Measurements from ENCODE around the gene TRAF3IP3.

Gene TRAF3IP3, protein sequence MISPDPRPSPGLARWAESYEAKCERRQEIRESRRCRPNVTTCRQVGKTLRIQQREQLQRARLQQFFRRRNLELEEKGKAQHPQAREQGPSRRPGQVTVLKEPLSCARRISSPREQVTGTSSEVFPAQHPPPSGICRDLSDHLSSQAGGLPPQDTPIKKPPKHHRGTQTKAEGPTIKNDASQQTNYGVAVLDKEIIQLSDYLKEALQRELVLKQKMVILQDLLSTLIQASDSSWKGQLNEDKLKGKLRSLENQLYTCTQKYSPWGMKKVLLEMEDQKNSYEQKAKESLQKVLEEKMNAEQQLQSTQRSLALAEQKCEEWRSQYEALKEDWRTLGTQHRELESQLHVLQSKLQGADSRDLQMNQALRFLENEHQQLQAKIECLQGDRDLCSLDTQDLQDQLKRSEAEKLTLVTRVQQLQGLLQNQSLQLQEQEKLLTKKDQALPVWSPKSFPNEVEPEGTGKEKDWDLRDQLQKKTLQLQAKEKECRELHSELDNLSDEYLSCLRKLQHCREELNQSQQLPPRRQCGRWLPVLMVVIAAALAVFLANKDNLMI

DNA sequence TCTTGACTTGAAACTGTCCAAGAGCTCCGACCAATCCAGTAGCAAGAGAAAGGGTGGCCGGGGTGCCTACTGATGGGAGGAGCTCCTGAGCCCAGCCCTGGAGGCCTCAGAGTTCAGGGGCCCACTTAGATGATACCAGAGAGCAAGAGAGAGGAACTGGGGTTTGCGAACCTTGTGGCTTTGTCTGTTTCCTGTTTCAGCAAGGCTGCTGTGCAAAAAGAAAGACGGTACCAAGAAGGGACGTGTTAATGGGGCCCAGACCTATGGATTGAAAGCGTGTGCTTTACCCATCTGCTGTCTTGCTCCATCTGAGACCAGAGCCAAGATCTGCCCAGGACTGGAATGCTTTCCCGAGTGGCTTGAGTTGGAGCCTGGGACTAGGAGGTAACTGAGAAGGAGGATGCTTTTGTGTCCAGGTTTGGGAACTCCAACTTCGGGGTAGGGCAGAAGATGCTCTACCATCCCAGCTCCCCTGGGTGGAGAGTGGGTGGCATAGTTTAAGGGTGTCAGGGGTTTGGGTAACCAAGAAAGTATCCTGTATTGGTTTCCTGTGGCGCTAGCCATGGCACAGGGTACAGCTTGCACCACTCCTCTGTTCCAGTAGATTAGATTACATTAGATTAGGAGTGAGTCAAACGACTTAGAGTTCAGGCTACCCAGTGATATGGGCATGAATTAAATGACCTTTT is at the start of gene TRAF3IP3:
Gene TRAF3IP3 (plus strand): TSS at position 128 of the 689 bp plus-strand sequence. CDS start 3,987 bp downstream, outside the sequence.
- DNase-seq, result no peak

DNA sequence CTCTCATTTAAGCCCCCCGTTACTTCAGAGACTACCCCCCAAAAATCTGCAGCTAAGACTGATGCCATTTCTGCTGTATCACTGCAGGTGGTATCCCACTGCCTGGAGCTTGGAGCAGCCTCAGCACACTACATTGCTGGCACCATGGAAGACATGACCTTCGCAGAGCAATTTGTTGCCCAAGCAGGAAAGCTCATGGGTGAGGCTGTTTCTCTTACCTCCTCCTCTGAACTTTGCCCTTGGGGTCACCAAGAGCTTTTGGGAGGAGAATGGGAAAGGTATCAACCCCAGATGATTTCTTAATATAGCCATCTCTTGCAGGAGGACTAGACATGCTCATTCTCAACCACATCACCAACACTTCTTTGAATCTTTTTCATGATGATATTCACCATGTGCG is 49.2 kb upstream of the TRAF3IP3 start:
- no peak for DNase-seq

DNA sequence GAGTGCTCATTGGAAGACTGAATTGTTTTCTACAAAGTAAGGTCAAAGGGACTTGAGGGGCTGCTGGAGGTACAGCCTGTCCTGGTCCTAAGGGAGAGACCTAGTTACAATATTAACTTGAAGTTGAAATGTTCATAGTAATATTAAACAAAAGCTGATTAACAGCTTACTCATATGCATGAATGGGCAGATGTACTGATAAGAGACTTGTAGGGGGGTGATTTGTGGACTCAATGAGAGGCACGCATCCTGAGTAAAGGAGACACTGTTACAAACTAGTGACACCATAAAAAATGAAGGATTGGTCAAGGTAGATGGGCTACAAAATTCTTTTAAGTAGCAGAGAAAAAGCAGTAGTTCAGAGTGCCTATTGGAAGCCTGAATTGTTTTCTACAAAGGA is 48.5 kb upstream of the TRAF3IP3 start:
- DNase-seq, result no peak

DNA sequence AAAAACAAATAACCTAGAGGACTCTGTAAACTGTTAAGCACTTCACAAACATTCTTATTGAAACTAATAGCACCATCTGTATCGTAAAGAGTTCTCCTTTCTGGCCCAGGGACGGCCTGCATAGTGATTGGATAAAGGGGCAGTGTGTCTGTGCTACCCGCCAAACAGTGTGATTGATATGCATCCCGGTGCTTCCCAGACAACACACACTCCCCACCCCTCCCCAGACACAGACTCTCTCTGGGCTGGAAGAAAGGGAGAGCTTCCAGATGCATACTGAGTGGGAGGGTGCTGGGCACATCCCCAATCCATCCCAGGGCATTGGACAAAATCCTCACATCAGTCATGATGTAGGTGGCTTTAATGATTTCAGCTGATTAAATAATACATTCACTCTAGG is 47.6 kb upstream of the TRAF3IP3 start:
- DNase-seq, result no peak

DNA sequence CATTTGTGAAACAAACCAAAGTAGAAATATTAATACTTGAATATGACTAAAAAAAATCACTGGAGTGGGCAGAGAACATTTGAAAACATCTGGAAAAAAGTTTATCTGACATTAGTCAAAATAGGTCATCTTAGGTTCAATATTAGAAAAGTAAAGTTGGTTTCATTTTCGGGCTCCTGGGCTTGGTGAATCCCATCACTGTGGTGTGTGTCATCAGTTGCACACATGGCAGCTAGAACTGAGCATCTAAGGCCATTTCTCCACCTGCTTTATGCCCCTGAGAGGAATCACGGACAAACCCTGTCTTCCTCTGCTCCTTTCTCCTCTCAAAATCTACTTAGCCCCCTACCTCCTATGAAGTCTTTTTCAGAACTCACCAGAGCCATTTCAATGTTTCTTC is 45.8 kb upstream of the TRAF3IP3 start:
- DNase-seq, result no peak

DNA sequence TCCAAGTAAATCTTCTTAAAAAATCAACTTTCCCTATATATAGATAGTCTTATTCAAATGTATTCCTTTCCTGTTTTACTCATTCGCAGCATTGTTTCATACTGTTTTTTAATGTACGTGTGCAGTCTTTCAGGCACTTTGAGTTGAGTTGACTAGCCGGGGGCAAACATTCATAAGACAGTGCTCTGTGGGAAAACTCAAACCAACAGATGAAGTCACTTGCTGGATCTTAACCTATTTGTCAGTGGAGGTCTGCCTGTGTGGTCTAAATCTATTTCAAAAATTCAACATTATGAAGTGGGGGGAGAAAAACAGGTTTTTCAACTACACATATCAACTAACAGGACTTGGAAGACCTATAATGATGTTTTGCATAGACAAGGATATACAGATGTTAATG is 45.0 kb upstream of the TRAF3IP3 start:
- DNase-seq, result peak; percentile 47

DNA sequence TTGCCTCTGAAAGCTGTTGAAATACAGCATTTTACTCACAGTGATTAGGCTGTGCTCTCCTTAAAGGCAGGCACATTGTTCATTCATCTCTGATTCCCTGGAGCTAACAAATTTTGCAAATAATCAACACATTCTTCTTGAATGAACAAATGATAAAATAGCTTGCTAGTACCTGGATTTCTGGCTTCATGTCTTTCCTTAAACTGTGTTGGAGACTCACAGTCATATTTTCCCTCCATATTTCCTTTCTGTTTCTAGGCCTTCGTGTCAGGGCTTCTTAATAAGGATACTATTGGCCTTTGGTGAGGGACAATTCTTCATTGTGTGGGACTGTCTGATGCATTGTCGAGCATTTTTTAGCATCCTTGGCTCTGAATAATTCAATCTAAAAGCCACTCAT is 41.5 kb upstream of the TRAF3IP3 start:
- no peak for DNase-seq

DNA sequence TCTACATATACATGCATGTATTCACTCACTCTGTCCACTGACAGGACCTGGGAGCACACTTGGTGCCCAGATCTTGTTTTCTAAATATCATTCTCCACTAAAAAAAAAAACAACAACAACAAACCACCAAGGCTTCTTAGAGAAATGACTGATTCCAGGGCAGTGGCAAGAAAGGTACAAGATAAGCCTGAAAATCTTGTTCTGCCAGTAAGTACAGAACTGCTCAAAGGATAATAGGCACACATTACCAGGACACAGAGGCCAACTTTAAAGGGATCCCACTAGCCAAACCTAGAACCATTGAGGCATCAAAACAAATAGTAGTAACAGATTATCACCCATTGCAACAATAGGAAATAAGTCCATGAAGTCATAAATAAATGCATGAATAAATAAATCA is 40.5 kb upstream of the TRAF3IP3 start:
- DNase-seq, result no peak

DNA sequence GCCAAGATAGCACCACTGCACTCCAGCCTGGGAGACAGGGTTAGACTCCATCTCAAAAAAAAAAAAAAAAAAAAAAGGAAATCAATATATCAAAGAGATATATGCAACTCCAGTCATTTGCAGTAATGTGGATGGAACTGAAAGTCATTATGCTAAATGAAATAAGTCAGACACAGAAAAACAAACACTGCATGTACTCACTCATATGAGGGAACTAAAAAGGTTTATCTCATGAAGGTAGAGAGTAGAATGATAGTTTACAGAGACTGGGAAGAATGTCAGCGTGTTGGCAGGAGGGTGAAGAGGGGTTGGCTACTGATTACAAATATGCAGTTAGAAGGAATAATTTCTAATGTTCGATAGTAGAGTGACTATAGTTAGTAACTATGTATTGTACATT is 38.0 kb upstream of the TRAF3IP3 start:
- no peak for DNase-seq

DNA sequence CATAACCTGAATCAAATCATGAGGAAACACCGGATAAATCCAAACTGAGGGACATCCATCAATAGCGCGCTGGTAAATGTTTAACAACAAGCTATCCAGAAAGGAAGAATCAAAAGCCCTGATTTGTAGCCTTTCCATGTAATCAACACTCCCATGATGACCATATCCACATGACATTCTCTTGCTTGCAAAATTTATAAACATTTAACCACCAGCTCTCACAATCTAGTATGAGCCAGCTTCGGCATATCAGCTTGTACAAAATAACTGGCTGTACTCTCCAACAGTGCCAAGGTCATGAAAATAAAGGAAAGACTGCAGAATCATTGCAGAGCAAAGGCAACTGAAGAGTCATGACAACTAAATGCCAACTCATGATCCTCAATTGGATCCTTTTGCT is 35.5 kb upstream of the TRAF3IP3 start:
- DNase-seq, result no peak

DNA sequence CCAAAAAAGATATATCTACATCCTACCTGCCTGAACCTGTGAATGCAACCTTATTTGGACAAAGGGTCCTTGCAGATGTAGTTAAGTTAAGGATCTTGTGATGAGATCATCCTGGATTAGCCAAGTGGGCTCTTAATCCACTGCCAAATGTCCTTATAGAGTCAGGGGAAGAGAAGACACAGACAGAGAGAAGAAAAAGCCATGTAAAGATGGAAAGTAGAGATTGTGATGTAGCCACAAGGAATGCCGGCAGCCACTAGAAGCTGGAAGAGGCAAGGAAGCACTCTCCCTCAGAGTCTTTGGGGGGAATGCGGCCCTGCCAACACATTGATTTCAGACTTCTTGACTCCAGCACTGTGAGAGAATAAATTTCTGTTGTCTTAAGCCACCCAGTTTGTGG is 35.0 kb upstream of the TRAF3IP3 start:
- no peak for DNase-seq

DNA sequence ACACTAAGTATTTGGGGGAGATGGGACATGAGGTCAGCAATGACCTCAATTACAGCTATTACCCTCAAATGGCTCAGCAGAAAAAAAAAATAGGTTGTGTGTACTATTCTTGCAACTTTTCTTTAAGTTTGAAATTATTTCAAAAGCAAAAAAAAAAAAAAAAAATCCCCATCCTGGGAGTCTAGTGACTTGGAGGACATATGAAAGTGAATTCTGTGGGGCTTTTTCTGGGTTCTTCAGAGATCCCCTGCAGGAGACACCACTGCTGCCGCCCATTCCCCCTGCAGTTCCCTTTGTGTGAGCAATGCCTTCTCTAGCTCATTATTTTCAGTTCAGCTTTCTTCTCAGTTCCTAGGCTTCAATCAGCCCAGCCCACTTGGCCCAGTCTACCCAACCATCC is 34.5 kb upstream of the TRAF3IP3 start:
- DNase-seq, result no peak

DNA sequence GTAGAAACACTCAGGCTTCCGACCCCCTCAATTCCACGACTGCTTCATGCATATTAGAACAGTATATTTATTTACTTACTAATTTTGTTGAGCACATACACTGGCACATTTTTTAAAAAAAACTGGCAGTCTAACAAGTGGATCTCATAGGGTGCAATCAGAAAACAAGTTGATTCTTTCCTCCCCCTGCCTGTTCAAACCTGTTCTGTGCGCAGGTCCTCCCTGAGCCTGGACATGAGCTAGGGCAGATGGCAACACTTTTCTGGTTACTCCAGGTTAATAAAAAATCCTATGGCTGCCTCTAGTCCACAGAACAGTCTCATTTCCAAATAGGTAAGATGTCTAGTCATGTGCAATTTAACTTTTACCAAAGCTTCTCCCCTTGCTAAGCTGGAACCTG is 32.6 kb upstream of the TRAF3IP3 start:
- DNase-seq, result no peak

DNA sequence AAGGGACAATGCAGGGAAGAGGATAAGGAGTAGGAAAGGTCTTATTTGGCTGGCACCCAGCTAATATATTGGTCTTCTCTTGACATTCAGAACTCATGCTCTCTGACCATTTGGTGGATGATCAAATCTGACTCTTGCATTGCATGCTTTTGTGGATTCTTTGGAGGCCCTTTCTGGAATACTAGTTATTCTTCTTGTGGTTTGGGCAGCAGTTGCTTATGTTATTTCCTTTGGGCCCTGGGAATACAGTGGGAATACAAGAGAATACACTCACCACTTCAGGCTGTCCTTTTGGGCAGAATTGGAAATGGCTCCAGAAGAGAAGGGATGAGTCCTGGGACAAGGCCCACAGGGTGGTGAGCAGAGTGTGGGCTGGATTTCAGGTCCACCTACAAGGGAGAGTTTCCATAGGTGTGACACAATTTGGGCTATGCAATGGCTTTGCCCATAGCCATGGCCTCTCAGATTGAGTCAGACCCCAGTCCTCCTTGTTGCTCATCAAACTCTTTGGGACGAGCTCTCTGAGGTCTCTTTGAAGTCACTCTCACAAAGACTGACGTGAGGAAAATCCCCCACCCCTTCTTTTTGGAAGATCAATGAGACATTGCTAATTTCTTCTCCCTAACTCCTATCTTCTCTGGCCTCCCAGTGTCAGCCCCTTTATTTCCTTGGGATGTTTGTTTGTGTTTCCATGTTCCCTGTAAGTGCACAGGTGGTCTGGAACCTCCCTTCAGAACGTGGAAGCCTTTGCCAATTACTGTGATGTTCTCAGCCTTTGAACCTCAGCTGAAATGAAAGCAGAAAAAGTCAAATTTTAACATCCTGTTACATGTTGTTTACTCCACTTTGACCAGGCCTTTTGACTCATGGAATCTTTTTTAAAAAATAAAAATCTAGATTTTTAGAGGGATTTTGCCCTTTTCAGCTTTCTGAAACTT is 31.8 kb upstream of the TRAF3IP3 start:
- DNase-seq, result no peak

DNA sequence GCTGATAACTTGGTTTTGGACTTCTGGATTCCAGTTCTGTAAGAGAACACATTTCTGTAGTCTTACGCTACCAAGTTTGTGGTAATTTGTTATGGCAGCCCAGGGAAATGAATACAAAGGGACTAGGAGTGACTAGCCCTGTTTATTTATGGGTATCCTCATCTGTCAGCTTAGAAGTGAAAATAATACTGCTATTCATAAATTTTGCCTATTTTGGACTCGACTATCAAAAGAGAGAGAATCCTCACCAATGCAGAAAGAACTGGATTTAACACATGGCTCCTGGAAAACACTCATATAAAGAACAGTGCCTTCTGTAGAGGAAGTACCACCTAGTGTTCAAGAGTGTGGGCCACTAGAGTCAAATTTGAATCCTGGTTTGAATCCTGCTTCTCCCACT is 28.6 kb upstream of the TRAF3IP3 start:
- no peak for DNase-seq

DNA sequence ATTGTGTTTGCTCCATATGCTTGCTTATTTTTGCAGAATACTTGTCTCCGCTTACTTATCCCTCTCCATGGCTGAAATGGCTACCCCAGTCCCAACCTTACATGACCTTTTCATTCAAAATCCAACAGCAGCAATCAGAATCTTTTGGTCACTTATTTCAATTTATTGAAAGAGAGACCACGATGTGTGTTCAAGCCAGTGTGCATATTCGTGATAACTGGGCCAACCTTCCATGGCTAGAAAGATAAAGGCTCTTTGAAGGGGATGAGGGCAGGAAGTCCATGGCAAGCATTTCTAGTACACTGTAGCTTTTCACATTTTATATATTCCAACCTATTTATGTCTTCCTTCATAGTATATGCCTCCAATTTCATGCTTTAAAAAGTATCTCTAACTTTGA is 28.1 kb upstream of the TRAF3IP3 start:
- DNase-seq, result no peak

DNA sequence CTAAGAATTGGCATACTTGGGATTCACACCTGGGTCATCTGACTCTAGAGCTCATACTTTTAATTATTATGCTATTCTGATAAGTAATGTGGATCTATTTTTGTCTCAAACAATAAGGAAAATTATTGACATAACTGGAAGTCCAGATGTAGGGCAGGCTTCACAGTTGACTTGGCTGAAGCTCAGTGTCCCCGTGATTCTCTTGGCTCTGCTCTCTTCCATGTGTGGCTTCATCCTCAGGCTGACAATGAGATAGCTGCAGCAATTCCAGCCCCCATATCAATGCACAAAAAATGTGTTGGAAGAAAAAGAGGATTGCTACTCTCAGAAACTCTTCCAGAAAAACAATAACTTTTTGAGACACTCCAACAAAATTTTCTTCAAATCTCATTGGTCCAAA is 27.4 kb upstream of the TRAF3IP3 start:
- DNase-seq, result no peak

DNA sequence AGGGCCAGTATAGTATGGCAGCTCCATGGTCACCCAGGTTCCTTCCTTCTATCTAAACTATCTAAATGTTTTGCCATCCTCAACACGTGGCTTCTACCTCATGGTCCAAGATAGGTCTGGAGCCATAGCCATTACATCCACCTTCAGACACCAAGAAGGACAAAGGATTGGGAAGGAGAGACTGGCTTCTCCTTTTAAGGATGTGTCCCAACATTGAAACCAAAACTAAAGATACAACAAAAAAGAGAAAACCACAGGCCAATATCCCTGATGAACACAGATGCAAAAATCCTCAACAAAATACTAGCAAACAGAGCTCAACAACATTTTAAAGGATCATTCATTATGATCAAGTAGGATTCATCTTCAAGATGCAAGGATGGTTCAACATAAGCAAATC is 26.4 kb upstream of the TRAF3IP3 start:
- no peak for DNase-seq

DNA sequence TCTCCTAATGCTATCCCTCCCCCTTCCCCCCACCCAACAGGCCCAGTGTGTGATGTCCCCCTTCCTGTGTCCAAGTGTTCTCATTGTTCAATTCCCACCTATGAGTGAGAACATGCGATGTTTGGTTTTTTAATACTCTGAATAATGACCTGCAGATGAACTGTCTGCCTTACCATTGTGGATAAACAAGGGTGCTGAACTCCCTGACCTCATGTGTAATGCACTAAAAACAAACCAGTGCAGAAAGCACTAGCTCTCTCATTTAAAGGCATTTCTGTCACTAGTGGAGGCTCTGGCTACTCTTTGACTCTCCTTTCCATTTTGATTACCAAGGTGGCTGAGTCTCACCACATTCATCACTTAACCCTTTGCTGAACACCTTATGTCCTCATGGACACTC is 23.1 kb upstream of the TRAF3IP3 start:
- no peak for DNase-seq

DNA sequence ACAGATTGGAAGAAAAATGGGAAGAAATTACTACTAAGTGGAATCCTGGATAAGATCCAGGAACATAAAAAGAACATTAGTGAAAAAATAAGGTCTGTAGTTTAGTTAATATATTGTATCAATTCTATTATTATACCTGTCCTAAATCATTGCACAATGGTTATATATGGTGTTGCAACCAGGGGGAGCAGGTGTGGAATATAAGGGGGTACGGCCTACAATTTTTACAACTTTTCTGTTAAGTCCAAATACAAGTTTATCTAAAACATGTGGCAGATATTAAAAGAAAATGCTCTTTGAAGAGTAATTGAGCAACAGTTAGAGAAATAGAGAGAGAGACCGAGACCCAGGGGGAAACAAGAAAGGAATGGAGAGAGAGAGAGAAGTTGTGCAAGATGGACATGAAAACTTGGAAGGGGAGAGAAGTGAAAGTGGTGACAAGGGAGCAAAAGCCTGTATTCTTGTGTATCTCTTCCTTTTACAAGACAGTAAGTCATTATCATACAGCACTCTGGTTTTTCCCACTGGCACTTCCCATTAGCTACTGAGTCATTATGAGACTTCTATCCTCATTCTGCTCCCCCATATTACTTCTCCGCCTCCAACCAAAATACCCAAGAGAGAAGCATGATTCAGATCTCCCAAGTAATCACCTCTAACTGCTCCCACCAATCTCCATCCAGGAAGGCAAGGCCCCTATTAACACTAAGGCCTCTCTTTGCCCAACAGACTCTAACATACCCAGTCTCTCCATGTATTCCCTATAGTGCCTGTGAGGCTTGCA is 22.3 kb upstream of the TRAF3IP3 start:
- no peak for DNase-seq

DNA sequence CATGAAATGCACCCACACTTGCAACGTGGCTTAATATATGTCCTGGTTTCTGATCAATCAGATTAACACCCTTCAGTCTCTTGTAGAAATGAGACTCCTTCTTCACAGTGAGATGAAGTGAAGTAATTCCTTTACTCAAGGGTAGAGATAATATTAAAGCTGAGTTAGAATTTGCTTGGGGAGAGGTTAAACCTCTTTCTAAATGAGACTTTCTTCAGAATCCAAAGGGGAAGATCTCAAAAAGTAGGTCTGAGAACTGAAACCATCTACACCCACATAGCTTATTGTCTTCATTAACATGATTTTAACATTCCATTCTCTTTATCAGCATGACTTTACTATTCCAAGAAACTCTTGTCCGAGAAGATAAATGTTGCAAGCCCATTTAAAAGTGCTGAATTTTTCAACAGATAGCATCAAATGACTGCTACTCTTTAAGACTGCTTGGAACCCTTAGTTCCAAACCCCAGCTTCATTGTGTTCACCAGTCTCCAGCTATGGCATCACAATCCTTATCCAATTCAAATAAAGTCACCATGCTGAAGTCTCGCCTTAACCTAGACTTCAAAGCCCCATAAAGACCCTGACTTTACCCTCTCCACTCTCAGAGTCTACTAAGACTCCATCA is 19.2 kb upstream of the TRAF3IP3 start:
- DNase-seq, result no peak

DNA sequence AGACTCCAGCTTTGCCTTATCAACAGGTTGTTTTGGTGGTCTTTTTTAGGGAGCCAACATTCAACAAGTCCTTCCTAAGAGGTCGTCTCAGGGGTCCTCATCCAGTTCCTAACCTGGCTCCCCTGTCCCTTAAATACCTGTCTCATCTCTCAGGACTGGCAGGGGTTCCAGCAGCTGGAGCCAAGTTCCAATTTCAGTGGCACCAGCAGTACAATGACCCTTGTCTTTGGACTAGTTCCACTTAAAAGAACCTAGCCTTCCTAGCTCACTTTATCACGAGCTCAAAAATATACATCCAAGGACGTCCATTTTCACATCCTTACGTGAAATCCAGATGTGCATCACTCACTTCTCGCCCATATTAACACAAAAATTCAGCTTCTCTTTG is 18.7 kb upstream of the TRAF3IP3 start:
- no peak for DNase-seq
